Vagina (tissue), 2 donors: ENCODE results near the gene OR4D11. TPM values are rescaled to one million over a fixed set of nuclear protein-coding genes. Genes with fewer than 3 reads are reported as not detected.
"Not testable (repeated sequence)": the region's sequence is repeated elsewhere in the genome, so short reads cannot be mapped to it uniquely, and the experiment has no call there.

ENCODE experiments used
- DNase-seq, 2 donors: peaks; one replicate each; pipeline ENCODE4 v3.0.0-alpha.2; 2017; ENCODE audit errors: extremely low spot score in 2 of 2
- H3K27ac ChIP-seq: fragments of 200-600 bp; sonication (generic); one replicate; pipeline ENCODE4 v1.5.1; 2019
- H3K27me3 ChIP-seq: fragments of 200-600 bp; sonication (generic); one replicate; pipeline ENCODE4 v1.5.1; 2019
- H3K36me3 ChIP-seq, 2 donors: fragments of 200-600 bp; sonication (generic); one replicate each; pipeline ENCODE4 v1.5.1; 2017 to 2019
- H3K4me1 ChIP-seq: fragments of 200-600 bp; sonication (generic); one replicate; pipeline ENCODE4 v1.5.1; 2019
- H3K4me3 ChIP-seq, 2 donors: fragments of 200-600 bp; sonication (generic); 1 replicate in 1 of 2; 2 replicates in 1 of 2; pipeline ENCODE4 v1.5.1; 2016 to 2019
- H3K9me3 ChIP-seq: fragments of 200-600 bp; sonication (generic); one replicate; pipeline ENCODE4 v1.5.1; 2019
- POLR2A ChIP-seq, 2 donors: fragments of 450-650 bp; IDR thresholded peaks; one replicate each; pipeline ENCODE4 v1.6.1; 2017; ENCODE audit warnings: antibody characterized with exemption in 2 of 2, mild to moderate bottlenecking in 2 of 2, moderate library complexity in 2 of 2
- POLR2AphosphoS5 ChIP-seq, 2 donors: sonication (generic); formaldehyde crosslinking; IDR thresholded peaks; one replicate each; pipeline ENCODE4 v1.9.0; 2017; ENCODE audit warnings: antibody characterized with exemption in 2 of 2, mild to moderate bottlenecking in 2 of 2, low read depth in 1 of 2; ENCODE audit not compliant: insufficient read depth in 1 of 2
- intact Hi-C: fragments of 100-400 bp; cut with DNase I; formaldehyde crosslinking; loops from one replicate; pipeline ENCODE4 v1.15.1; 2023
- total RNA-seq: library from RNA; depleted of rRNA; stranded (reverse); fragments of >200 nt; gene quantifications from one replicate; pipeline ENCODE4 v1.2.3, GENCODE V29; 2016
- TF ChIP-seq, protein P1 (sequence below), 3 experiments: fragments of 450-650 bp in 2 of 3; fragments of 200-600 bp in 1 of 3; sonication (generic) in 1 of 3; IDR thresholded peaks; one replicate each; pipeline ENCODE4 v1.5.1; 2017 to 2019; ENCODE audit warnings: antibody characterized with exemption in 3 of 3, mild to moderate bottlenecking in 2 of 3, moderate library complexity in 2 of 3

Gene OR4D11
- total RNA-seq, 1 donor from 2014 or later: not detected

DNA sequence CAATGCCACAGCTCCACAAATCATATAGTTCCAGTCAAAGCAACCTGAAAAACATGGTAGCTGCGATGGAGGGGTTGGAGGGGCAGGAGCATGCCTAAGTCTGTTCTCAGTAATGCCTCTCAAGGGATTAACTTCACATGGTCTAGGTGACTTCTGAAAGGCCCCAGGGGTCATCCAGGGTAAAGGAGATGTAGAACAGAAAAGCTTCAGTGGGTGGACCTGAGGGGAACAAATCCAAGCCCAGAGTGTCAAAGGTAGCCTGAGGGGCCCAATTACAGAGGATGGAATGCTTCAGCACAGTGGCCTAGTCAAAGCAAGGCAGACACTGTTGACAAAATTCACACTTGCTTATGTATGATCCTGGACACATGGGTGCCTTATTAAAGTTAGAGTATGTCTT, 31.3 kb downstream of the OR4D11 start:
- Histone ChIP-seq H3K4me3 (no peak overlapping the region), H3K27ac (no peak overlapping the region), H3K36me3 (no peaks in the 10 kb centered on the region), H3K27me3 (no peaks in the 10 kb centered on the region), H3K9me3 (no peaks in the 10 kb centered on the region), H3K4me1 (peaks cover 6% of the 10 kb centered on the region)
- no peak for DNase-seq
- intact Hi-C loops: loop anchor here (10.0 kb wide), 1 partner anchor 150 kb away; no protein-coding TSS in a partner anchor
- TF ChIP-seq POLR2AphosphoS5 (IDR thresholded peaks at IDR 0.05; ENCODE audit: insufficient read depth in 1 of 2, low read depth in 1 of 2) (no peak), POLR2A (IDR thresholded peaks at IDR 0.05) (no peak)
- TF ChIP-seq, protein P1, sequence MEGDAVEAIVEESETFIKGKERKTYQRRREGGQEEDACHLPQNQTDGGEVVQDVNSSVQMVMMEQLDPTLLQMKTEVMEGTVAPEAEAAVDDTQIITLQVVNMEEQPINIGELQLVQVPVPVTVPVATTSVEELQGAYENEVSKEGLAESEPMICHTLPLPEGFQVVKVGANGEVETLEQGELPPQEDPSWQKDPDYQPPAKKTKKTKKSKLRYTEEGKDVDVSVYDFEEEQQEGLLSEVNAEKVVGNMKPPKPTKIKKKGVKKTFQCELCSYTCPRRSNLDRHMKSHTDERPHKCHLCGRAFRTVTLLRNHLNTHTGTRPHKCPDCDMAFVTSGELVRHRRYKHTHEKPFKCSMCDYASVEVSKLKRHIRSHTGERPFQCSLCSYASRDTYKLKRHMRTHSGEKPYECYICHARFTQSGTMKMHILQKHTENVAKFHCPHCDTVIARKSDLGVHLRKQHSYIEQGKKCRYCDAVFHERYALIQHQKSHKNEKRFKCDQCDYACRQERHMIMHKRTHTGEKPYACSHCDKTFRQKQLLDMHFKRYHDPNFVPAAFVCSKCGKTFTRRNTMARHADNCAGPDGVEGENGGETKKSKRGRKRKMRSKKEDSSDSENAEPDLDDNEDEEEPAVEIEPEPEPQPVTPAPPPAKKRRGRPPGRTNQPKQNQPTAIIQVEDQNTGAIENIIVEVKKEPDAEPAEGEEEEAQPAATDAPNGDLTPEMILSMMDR (IDR thresholded peaks at IDR 0.05): no peak

DNA sequence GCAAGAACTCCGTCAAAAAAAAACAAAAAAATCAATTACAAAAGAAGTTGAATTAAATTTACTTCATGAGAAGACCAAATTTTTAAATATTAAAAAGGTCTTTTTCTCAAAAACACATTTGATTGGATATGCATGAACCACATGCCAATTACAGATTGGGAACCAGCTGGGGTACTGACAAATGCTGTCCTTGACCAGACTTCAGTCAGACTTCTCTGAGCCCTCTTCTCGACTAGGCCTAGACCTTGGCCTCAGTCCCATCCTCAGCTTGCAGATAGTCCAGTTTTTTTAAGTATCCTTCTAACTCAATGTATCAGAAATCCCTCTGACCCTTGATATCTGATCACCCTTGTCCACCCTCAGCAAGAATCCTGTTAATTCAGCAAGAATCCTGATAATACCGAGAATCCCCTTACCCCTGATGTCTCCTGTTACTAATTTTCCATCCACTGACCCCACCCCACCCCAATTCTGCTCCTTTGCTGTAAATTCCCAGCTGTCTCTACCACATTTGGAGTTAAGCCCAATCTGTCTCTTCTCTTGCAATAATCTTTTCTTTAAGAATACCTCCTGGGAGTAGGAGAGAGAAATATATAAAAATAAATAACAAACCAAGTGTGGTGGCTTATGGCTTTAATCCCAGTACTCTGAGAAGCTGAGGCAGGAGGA, 38.9 kb downstream of the OR4D11 start:
- no peak overlapping the region for H3K4me3 ChIP-seq
- H3K4me1 ChIP-seq: no peaks in the 10 kb centered on the region
- H3K36me3 ChIP-seq: no peaks in the 10 kb centered on the region
- H3K9me3 ChIP-seq: no peaks in the 10 kb centered on the region
- TF ChIP-seq POLR2A (IDR thresholded peaks at IDR 0.05) (no peak), POLR2AphosphoS5 (IDR thresholded peaks at IDR 0.05; ENCODE audit: insufficient read depth in 1 of 2, low read depth in 1 of 2) (no peak)
- TF ChIP-seq, protein P1 (IDR thresholded peaks at IDR 0.05): no peak
- DNase-seq: no peak
- no peaks in the 10 kb centered on the region for H3K27me3 ChIP-seq
- intact Hi-C loops: no loop called here
- no peak overlapping the region for H3K27ac ChIP-seq

DNA sequence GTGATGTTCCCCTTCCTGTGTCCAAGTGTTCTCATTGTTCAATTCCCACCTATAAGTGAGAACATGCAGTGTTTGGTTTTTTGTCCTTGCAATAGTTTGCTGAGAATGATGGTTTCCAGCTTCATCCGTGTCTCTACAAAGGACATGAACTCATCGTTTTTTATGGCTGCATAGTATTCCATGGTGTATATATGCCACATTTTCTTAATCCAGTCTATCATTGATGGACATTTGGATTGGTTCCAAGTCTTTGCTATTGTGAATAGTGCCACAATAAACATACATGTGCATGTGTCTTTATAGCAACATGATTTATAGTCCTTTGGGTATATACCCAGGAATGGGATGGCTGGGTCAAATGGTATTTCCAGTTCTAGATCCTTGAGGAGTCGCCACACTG, 40.3 kb downstream of the OR4D11 start:
- H3K4me3 ChIP-seq, intact Hi-C loops, H3K9me3 ChIP-seq, DNase-seq, H3K27me3 ChIP-seq, H3K27ac ChIP-seq, H3K36me3 ChIP-seq, H3K4me1 ChIP-seq: not testable (repeated sequence)

DNA sequence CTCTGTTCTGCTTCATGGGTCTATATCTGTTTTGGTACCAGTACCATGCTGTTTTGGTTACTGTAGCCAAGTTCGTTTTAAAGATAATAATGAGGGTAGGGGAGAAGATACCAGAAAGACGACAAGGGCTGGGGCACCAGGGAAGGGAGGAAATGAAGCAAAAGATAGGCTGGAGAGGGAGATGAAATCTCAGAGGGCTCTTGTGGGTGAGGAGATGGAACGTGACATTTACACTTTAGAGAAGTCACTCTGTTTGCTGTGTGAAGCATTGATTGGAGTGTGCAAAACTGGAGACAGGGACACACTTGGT, 41.4 kb downstream of the OR4D11 start:
- H3K27me3 ChIP-seq: no peaks in the 10 kb centered on the region
- DNase-seq: no peak
- H3K27ac ChIP-seq: no peak overlapping the region
- H3K4me3 ChIP-seq: no peak overlapping the region
- no peaks in the 10 kb centered on the region for H3K9me3 ChIP-seq
- no peaks in the 10 kb centered on the region for H3K36me3 ChIP-seq
- intact Hi-C loops: no loop called here
- H3K4me1 ChIP-seq: no peaks in the 10 kb centered on the region
- no peak for TF ChIP-seq POLR2AphosphoS5 (IDR thresholded peaks at IDR 0.05; ENCODE audit: insufficient read depth in 1 of 2, low read depth in 1 of 2)
- TF ChIP-seq, protein P1 (IDR thresholded peaks at IDR 0.05): no peak
- TF ChIP-seq POLR2A (IDR thresholded peaks at IDR 0.05): no peak

DNA sequence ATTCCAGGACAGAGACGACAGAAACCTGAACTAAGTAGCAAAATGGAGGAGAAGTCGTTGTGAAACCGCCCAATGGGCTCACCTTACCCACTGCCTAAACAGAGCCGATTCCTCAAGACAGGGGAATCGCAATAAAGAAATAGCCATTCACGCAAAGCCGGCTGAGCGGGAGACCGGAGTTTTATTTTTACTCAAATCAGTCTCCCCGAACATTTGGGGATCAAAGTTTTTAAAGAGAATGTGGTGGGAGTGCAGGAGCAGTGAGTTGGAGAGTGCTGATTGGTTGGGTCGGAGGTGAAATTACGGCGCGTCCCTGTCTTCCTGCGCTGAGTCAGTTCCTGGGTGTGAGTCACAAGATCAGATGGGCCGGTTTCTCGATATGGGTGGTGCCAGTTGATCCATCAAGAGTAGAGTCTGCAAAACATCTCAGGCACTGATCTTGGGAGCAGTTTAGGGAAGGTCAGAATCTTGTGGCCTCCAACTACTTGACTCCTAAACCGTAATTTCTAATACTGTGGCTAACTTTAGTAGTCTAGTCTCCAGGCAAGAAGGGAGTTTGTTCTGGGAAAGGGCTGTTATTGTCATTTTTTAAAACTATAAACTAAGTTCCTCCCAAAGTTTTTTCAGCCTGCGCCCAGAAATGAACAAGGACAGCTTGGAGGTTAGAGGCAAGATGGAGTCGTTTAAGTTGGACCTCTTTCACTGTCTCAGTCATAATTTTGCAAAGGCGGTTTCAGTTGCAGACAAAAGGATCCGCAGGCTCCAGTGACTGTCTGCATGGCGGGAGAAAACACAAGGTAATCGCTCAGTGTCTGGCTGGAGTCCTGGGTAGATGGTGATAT, 42.0 kb downstream of the OR4D11 start:
- Histone ChIP-seq H3K9me3 (no peaks in the 10 kb centered on the region), H3K4me1 (no peaks in the 10 kb centered on the region), H3K4me3 (no peak overlapping the region), H3K27ac (no peak overlapping the region), H3K27me3 (no peaks in the 10 kb centered on the region), H3K36me3 (no peaks in the 10 kb centered on the region)
- DNase-seq: no peak
- intact Hi-C loops: no loop called here
- TF ChIP-seq POLR2A (IDR thresholded peaks at IDR 0.05) (no peak), POLR2AphosphoS5 (IDR thresholded peaks at IDR 0.05; ENCODE audit: insufficient read depth in 1 of 2, low read depth in 1 of 2) (no peak)
- TF ChIP-seq, protein P1 (IDR thresholded peaks at IDR 0.05): no peak

DNA sequence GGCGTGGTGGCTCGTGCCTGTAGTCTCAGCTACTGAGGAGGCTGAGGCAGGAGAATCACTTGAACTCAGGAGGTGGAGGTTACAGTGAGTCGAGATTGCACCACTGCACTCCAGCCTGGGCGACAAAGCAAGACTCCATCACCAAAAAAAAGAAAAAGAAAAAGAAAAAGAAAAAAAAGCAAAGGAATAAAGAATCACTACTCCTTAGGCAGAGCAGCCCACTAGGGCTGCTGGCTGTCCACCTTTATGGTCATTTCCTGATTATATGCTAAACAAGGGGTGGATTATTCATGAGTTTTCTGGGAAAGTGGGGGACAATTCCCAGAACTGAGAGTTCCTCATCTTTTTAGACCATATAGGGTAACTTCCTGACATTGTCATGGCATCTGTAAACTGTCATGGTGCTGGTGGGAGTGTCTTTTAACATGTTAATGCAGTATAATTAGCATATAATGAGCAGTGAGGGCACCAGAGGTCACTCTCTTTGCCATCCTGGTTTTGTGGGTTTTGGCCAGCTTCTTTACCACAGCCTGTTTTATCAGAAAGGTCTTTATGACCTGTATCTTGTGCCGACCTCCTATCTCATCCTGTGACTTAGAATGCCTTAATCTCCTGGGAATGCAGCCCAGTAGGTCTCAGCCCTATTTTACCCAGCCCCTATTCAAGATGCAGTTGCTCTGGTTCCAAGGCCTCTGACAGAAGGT, 44.4 kb downstream of the OR4D11 start:
- H3K27ac ChIP-seq, H3K9me3 ChIP-seq, H3K36me3 ChIP-seq, H3K4me3 ChIP-seq, intact Hi-C loops, DNase-seq, H3K4me1 ChIP-seq, H3K27me3 ChIP-seq: not testable (repeated sequence)
